ENCODE data around the gene IL1R2. TPM values are rescaled to one million over a fixed set of nuclear protein-coding genes. Genes with fewer than 3 reads are reported as not detected.
"Not testable (repeated sequence)": the region's sequence is repeated elsewhere in the genome, so short reads cannot be mapped to it uniquely, and the experiment has no call there.

The IL1R2 gene
- total RNA-seq, 2 experiments from 2014 or later, result 1.1 TPM; not detected in 1

DNA sequence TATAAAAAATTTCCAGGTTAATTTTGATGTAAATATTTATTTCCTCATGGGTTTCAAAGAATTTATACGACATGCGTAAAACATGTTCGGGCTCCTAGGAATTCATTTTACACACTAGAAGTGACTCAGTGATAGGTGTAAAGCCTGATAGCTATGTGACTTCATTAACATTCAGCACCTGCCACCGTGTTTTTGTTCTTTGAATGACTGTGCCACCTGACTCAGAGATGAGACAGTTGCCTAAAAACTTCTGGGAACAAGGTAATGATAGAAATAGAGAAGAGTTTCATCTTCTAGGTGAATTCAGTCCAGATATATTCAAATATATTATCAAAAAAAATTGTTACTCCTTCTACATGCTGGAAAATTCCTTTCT is 10.0 kb downstream of the IL1R2 start:
- TF ChIP-seq, protein P1, sequence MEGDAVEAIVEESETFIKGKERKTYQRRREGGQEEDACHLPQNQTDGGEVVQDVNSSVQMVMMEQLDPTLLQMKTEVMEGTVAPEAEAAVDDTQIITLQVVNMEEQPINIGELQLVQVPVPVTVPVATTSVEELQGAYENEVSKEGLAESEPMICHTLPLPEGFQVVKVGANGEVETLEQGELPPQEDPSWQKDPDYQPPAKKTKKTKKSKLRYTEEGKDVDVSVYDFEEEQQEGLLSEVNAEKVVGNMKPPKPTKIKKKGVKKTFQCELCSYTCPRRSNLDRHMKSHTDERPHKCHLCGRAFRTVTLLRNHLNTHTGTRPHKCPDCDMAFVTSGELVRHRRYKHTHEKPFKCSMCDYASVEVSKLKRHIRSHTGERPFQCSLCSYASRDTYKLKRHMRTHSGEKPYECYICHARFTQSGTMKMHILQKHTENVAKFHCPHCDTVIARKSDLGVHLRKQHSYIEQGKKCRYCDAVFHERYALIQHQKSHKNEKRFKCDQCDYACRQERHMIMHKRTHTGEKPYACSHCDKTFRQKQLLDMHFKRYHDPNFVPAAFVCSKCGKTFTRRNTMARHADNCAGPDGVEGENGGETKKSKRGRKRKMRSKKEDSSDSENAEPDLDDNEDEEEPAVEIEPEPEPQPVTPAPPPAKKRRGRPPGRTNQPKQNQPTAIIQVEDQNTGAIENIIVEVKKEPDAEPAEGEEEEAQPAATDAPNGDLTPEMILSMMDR (IDR thresholded peaks at IDR 0.05), result no peak
- DNase-seq (peak; percentile 54), ATAC-seq (peak; percentile 31)
- H3K4me1 Mint-ChIP-seq (ENCODE audit: low read depth), result peaks cover 31% of the 10 kb centered on the region
- H3K4me3 Mint-ChIP-seq, result no peak overlapping the region
- intact Hi-C loops (cut with micrococcal nuclease), result loop anchor here (5.0 kb wide), 1 partner anchor 446 kb away; no protein-coding TSS in a partner anchor
- ChIA-PET CTCF (interaction anchor here (0.8 to 3.4 kb wide), 3 partner anchors 37 to 233 kb away, joined by 3 to 22 read pairs (median 3); no protein-coding TSS in a partner anchor), POLR2A (no interaction called here)
- no peaks in the 10 kb centered on the region for H3K27me3 Mint-ChIP-seq
- no peaks in the 10 kb centered on the region for H3K9me3 Mint-ChIP-seq
- no peaks in the 10 kb centered on the region for H3K36me3 Mint-ChIP-seq (ENCODE audit: low read depth)
- H3K27ac Mint-ChIP-seq, result no peak overlapping the region

- ATAC-seq, result no peak
Measured at GRCh38 chr2:102002228-102002627, 10.5 kb downstream of the IL1R2 start.

GRCh38 chr2:102002909-102003308 is 11.1 kb downstream of the IL1R2 start:
- H3K27me3 Mint-ChIP-seq; H3K4me3 Mint-ChIP-seq; ATAC-seq; H3K9me3 Mint-ChIP-seq; H3K36me3 Mint-ChIP-seq (ENCODE audit: low read depth); CTCF ChIA-PET; H3K27ac Mint-ChIP-seq; POLR2A ChIA-PET; DNase-seq: not testable (repeated sequence)
- peaks cover 31% of the 10 kb centered on the region for H3K4me1 Mint-ChIP-seq (ENCODE audit: low read depth)
- intact Hi-C loops (cut with micrococcal nuclease), result loop anchor here (5.0 kb wide), 1 partner anchor 444 kb away; no protein-coding TSS in a partner anchor

More at GRCh38 chr2:102002228-102002627, 10.5 kb downstream of the IL1R2 start:
- POLR2A ChIA-PET, result no interaction called here
- no peaks in the 10 kb centered on the region for H3K9me3 Mint-ChIP-seq
- CTCF ChIA-PET, result no interaction called here
- DNase-seq, result no peak
- no peaks in the 10 kb centered on the region for H3K36me3 Mint-ChIP-seq (ENCODE audit: low read depth)
- TF ChIP-seq, protein P1 (IDR thresholded peaks at IDR 0.05), result no peak
- peaks cover 31% of the 10 kb centered on the region for H3K4me1 Mint-ChIP-seq (ENCODE audit: low read depth)
- H3K27me3 Mint-ChIP-seq, result no peaks in the 10 kb centered on the region
- no peak overlapping the region for H3K27ac Mint-ChIP-seq
- H3K4me3 Mint-ChIP-seq, result no peak overlapping the region
- intact Hi-C loops (cut with micrococcal nuclease), result loop anchor here (5.0 kb wide), 1 partner anchor 445 kb away; no protein-coding TSS in a partner anchor

DNA sequence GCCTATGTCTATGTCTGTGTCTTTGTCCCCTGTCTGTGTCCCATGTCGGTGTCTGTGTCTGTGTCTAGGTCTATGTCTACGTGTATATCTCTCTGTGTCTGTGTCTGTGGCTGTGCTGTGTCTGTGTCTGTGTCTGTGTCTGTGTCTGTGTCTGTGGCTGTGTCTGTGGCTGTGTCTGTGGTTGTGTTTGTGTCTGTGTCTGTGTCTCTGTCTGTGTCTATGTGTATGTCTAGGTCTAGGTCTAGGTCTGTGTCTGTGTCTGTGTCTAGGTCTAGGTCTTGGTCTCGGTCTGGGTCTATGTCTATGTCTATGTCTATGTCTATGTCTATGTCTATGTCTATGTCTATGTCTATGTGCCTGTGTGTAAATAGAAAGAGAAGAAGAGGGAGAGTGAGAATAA is 11.9 kb downstream of the IL1R2 start:
- H3K4me1 Mint-ChIP-seq (ENCODE audit: low read depth), result peaks cover 29% of the 10 kb centered on the region
- H3K36me3 Mint-ChIP-seq (ENCODE audit: low read depth), result no peaks in the 10 kb centered on the region
- CTCF ChIA-PET, result interaction anchor here (3.7 to 14.8 kb wide), 2 partner anchors 11 to 236 kb away, joined by 24 to 222 read pairs; no protein-coding TSS in a partner anchor
- ATAC-seq (no peak), DNase-seq (no peak)
- TF ChIP-seq, protein P1 (IDR thresholded peaks at IDR 0.05), result no peak
- no peak overlapping the region for H3K4me3 Mint-ChIP-seq
- POLR2A ChIA-PET, result no interaction called here
- H3K9me3 Mint-ChIP-seq, result no peaks in the 10 kb centered on the region
- H3K27me3 Mint-ChIP-seq, result no peaks in the 10 kb centered on the region
- intact Hi-C loops (cut with micrococcal nuclease), result loop anchor here (5.0 kb wide), 1 partner anchor 444 kb away; no protein-coding TSS in a partner anchor
- H3K27ac Mint-ChIP-seq, result no peak overlapping the region

DNA sequence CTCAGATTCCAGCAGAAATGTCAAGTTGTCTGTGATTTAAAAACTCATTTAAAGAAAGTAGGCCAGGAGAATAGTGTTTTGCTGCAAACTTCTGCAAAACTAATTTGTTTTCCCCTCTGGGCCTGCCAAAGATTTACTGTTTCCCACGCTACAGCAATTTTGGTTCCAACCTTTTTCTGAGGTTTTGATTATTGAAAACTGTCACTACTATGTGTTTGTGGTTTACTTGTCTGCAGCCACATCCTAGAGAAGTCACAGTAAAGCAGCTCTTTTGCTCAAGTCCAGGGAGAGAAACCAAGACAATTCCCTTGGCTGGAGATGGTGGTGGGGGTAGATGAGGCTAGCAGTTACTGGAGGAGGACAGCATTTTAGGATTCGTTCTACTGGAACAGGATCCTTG is 12.8 kb downstream of the IL1R2 start:
- ATAC-seq, result no peak
- Mint-ChIP-seq H3K9me3 (no peaks in the 10 kb centered on the region), H3K4me1 (ENCODE audit: low read depth) (peaks cover 21% of the 10 kb centered on the region), H3K27me3 (no peaks in the 10 kb centered on the region), H3K27ac (no peak overlapping the region), H3K36me3 (ENCODE audit: low read depth) (no peaks in the 10 kb centered on the region), H3K4me3 (no peak overlapping the region)
- TF ChIP-seq, protein P1 (IDR thresholded peaks at IDR 0.05), result no peak
- ChIA-PET CTCF (interaction anchor here (0.7 to 14.8 kb wide), 7 partner anchors 10 to 586 kb away, joined by 3 to 222 read pairs (median 4); no protein-coding TSS in a partner anchor), POLR2A (interaction anchor here (0.7 kb wide), 1 partner anchor 530 kb away, joined by 3 read pairs; the partner anchor contains the start of gene RFX8)
- DNase-seq, result no peak
- intact Hi-C loops (cut with micrococcal nuclease), result loop anchor here (5.0 kb wide), 1 partner anchor 443 kb away; no protein-coding TSS in a partner anchor
